Measurements from ENCODE around the gene NBPF11.
"Not testable (repeated sequence)": the region's sequence is repeated elsewhere in the genome, so short reads cannot be mapped to it uniquely, and the experiment has no call there.

Gene NBPF11

DNA sequence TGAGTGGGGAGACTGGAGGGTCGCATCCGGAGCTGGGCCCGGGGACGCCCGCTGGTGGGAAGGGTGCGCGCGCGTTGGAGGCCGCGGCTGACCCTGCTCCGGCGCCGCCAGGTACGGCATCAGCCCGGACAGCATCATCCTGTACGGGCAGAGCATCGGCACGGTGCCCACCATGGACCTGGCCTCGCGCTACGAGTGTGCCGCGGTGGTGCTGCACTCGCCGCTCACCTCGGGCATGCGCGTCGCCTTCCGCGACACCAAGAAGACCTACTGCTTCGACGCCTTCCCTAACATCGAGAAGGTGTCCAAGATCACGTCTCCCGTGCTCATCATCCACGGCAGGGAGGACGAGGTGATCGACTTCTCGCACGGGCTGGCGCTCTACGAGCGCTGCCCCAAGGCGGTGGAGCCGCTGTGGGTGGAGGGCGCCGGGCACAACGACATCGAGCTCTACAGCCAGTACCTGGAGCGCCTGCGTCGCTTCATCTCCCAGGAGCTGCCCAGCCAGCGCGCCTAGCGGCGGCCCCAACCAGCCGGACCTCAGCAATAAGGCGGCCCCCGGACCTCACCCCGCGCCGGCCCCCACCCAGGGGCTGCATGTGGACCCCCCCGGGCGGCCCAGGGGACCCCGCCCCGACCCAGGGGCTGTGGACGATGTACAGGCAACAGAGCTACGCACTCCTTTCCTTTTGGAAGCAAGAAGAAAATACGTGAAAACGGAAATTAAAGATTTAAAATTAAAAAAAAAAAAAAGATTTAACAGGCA, 2.8 kb downstream of the NBPF11 start:
- not testable (repeated sequence) for DNase-seq (ENCODE audit: low spot score)

DNA sequence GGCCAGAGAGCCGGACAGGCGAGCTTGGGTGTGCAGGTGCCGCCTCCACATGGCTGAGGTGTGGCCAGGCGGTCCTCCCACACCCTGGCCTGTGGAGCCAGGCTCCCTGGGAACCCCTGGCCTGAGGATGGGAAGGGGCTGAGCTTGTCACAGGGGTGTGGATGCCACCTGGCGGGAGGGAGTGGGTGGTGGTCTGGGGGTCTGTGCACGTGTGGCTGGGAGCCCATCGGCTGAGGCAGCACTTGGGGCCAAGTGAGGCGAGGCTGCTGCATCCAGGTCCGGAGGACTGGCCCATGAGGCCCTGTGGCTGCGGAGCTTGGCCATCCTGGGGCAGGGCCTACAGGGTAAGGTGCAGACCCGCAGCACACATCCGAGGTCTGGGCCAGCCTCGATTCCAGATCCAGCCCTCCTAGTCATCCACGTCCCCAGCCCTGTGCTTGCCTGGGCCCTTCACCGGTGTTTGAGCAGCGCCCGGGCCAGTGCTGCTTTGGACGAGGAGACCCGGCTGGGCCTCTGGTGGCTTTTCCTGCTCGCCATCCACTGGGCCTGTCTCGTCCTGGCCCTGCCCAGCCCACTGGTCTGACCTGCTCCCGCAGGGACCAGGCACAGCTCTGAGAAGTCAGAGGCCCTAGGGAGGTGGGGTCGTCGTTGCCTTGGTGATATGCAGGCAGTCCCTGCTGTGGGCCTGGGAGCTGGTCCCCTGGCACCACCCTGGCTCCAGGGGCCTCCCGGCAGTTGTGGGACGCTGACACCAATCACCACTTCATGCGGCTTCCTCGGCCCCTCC, 4.8 kb downstream of the NBPF11 start:
- not testable (repeated sequence) for DNase-seq (ENCODE audit: low spot score)

DNA sequence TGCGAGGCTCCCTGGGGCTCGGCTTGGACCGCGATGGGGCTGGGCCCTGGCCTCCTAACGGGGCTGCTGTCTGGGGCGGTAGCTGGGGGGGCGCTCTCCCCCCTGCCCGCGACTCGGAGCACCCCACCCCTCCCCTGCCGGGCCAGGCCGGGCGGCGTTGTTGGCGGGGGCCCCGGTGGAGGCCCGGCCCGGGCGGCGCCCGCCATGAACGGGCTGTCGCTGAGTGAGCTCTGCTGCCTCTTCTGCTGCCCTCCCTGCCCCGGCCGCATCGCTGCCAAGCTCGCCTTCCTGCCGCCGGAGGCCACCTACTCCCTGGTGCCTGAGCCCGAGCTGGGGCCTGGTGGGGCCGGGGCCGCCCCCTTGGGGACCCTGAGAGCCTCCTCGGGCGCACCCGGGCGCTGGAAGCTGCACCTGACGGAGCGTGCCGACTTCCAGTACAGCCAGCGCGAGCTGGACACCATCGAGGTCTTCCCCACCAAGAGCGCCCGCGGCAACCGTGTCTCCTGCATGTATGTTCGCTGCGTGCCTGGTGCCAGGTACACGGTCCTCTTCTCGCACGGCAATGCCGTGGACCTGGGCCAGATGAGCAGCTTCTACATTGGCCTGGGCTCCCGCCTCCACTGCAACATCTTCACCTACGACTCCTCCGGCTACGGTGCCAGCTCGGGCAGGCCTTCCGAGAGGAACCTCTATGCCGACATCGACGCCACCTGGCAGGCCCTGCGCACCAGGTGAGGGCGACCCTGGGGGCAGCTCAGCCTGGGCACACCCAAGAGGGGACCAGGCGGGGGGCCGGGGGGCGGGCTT, 5.7 kb downstream of the NBPF11 start:
- not testable (repeated sequence) for DNase-seq (ENCODE audit: low spot score)

DNA sequence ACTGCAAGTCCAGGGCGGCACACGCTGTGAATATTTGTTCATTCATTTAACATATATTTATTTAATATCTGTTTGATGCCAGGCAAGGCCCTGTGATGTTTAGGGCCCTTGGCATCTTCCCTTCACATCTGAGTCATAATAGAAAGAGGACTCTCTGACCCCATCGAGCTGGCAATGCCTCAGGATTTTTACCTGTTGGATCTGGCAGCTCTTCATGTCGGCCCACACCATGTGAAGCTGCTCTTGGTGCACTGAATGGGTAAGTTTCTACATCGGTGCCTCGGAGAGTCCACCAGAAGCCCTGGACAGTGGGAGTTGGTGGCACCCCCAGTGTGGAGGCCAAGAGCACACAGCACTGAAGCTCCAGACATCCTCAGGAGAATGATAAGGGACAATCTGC, 8.9 kb downstream of the NBPF11 start:
- DNase-seq (ENCODE audit: low spot score): not testable (repeated sequence)

DNA sequence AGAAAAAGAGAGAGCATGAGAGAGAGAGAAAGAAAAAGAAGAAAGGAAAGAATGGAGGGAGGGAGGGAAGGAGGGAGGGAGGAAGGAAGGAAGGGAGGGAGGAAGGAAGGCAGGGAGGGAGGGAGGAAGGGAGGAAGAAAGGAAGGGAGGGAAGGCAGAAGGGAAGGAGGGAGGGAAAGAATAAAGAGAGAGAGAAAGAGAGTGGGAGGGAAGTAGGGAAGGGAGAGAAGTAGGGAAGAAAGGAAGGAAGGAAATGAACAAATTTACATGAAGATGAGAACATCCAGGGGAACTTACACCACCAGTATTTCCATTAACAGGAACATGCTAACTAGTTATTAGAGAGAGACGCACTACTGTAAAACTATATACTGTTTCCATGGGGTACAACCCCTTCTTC, 10.1 kb downstream of the NBPF11 start:
- not testable (repeated sequence) for DNase-seq (ENCODE audit: low spot score)

DNA sequence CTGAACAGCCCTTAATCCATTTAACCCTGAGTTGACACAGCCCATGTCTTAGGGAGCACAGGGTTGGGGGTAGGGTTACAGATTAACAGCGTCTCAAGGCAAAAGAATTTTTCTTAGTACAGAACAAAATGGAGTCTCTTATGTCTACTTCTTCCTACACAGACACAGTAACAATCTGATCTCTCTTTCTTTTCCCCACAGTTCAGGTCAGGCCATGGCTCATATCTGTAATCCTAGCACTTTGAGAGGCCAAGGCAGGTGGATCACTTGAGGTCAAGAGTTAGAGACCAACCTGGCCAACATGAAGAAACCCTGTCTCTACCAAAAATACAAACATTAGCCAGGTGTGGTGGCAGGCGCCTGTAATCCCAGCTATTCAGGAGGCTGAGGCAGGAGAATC, 13.5 kb downstream of the NBPF11 start:
- DNase-seq (ENCODE audit: low spot score): not testable (repeated sequence)

DNA sequence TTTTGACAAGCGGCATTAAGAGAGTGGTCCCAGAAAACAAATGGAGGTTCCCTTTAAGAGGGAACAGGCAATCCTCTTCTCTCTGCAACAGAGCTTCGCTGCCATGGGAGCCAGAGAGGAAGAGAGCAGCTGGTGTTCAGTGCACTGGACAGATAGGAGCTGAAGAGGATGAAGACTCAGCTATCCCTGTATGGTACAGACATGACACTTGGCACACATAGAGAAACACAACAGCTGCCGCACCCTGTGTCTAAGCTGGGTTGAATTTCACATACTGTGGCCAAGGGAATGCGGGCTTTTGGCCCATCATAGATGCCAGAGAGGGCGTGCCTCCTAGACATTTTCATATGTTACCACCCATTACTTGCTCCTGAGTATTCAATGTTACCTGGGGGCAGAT, 29.7 kb downstream of the NBPF11 start:
- not testable (repeated sequence) for DNase-seq (ENCODE audit: low spot score)

DNA sequence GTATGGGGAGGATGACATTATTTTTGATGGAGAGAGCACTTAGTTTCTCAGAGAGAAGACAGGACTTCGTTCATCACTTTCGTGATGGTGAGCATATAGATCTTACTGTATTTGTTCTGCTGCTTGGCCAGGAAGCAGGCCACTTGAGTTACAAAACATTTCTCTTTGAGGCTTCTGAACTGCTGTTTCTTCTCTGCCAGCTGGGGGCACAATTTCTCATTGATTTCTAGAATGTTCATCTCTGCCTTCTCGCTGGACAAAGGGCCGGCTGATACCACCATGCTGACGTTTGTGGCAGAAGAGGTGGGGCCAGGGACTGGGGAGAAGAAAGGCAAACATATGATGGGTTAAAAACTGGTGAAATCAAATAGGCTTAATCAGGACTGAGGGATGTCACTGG, 31.7 kb downstream of the NBPF11 start:
- DNase-seq (ENCODE audit: low spot score): not testable (repeated sequence)

DNA sequence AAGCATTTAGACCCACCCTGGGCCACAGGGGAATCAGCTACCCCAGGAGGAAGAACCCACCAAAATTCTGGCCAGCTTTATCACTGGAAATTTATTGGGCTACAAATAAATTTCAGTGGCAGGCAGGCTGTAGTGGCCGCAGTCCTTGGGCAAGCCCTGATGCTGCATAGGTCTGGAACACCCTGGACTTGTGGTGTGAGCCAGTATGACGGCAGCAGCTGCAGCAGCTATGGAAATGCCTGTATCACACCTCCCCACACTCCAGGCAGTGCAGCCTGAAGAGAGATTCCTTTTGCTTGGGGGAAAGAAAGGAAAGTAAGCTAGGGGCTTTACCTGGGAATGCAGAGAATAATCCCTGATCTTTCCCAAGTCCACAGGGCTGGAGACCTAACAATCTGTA, 56.3 kb downstream of the NBPF11 start:
- not testable (repeated sequence) for DNase-seq (ENCODE audit: low spot score)

DNA sequence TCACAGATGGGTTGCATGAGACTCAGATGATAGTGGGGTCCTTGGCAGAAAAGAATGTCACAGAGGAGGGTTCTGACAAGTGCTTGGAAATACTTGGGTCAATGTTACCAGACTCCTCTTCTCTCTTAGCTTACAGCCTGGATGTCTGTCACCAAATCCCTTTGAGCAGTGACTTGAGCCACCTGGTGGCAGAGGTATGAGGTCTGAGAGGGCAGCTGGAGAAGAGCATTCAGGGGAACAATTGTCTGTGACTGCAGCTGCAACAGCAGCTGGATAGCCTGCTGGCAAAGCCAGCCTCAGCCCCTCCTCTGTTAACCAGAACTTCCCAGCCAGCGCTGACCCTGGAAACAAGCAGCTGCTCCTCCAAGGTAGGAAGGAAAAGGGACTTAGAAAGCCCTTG, 65.9 kb downstream of the NBPF11 start:
- DNase-seq (ENCODE audit: low spot score): not testable (repeated sequence)

DNA sequence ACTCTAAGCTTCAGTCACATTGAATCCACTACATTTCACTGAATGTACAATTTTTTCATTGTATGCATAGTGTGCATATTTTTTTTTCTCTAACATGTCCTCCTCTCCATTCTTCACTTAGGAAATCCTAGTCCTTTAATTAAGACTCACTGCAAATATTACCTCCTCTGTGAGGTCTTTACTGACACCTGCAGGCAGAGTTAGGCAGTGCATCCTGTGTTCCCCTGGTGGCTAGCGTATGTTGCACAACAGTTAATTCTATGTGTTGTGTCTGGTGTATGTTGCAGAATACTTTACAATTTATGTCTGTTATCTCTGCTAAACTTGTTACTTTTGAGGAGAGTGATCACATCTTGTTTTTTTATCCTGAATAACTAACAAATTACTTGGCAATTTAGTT, 70.9 kb downstream of the NBPF11 start:
- not testable (repeated sequence) for DNase-seq (ENCODE audit: low spot score)

DNA sequence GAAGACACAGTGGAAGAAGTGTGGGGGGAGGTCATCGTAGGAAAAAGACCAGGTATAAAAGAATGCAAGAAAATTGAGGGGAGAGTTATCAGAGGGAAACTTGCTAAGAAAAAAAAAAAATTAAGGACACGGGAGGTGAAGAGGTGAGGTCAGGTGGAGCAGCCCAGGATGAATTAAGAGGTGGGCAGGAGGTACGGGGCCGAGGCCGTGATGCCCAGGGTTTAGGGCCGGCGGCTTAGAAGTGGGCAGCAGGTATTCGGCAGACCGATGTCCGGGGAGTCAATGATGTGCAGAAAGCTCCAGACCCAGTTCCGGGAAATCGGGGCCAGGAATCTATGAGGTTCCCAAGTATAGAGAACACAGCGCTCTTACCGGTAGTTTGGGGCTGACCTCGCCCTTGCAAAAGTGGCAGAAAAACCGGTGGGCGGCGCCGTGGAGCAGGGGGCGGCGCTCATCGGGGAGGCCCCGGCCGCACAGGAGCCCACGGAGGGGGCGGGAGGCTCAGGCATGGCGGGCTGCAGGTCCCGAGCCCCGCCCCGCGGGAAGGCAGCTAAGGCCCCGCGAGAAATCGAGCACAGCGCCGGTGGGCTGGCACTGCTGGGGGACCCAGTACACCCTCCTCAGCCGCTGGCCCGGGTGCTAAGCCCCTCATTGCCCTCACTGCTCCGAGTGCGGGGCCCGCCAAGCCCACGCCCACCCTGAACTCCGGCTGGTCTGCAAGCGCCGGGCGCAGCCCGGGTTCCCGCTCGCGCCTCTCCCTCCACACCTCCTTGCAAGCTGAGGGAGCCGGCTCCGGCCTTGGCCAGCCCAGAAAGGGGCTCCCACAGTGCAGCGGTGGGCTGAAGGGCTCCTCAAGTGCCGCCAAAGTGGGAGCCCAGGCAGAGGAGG, 73.2 kb downstream of the NBPF11 start:
- not testable (repeated sequence) for DNase-seq (ENCODE audit: low spot score)

DNA sequence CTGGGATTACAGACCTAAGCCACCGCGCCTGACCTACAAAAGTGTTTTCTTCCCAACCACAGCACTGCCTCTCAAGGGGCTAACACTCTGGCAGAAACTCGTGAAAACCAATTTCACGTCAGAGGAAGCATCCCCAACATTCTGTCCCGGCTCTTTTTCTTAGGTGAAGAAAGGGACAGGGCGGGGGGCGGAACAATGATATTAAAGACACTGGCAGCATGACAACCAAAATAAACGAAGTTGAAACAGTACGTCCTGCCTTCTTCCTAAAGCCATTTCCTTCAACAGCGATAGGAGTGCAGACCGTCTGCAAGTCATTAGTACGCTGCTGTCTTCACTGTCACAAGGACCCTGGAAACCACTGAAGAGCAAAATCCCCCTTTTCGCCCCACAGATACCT, 74.0 kb downstream of the NBPF11 start:
- DNase-seq (ENCODE audit: low spot score): not testable (repeated sequence)

DNA sequence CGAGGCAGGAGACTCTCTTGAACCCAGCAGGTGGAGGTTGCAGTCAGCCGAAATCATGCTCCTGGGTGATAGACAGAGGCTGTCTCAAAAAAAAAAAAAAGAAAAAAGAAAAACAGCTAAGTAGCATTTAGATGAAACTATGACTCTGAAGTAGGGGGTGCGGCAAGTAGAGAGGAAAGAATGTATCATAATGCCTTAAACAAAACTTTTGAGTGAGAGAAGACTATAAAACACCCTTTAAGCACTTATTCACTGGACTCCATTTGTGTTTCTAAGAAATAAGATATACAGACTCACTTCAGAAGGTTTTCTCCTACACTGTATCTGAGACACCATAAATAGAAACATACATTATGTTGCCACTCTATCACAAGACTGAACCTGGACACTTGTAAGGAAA, 74.6 kb downstream of the NBPF11 start:
- DNase-seq (ENCODE audit: low spot score): not testable (repeated sequence)

DNA sequence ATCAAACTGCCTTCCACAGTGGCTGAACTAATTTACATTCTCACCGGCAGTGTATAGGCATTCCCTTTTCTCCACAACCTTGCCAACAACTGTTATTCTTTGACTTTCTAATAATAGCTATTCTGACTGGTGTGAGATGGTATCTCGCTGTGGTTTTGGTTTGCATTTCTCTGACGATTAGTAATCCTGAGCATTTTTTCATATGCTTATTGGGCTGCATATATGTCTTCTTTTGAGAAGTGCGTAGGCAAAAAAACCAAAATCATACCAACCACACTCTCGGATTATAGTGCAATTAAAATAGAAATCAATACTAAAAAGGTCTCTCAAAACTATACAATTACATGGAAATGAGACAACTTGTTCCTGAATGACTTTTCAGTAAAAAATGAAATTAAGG, 78.7 kb downstream of the NBPF11 start:
- DNase-seq (ENCODE audit: low spot score): not testable (repeated sequence)

DNA sequence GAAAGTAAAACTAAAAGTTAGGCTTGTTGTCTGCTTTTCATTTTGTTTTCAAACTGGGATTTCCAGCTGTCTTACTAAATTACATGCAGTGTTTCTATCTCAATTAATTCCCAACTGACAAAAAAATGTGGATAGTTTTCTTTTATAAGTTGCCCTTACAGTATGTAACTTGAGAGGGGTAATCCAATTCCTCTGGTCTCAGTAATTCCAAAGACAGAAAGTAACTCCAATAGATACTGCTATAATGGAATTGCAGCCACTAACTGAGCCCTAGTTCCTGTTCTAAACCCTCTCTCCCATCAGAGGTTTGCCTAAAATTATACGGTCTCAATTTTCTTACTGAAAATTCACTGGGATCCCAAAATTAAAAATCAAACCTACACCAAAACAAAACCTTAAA, 83.5 kb downstream of the NBPF11 start:
- not testable (repeated sequence) for DNase-seq (ENCODE audit: low spot score)

DNA sequence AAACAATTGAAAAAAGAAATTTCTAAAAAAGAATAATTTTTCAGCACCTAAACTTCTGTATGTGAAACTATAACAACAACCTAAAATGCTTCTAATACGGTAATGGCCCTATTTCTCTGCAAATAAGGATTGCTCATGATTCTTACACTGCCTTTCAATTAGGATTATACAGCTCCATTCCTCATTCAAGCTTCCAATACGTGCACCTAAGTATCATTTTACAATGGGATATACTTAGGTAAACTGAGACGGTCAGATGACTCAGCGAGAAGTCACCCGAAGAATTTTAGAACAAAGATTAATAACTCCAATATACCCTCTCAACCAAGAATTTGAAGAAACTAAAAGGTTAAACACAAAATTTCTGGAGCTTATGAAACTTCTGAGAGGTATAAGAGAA, 83.9 kb downstream of the NBPF11 start:
- not testable (repeated sequence) for DNase-seq (ENCODE audit: low spot score)

DNA sequence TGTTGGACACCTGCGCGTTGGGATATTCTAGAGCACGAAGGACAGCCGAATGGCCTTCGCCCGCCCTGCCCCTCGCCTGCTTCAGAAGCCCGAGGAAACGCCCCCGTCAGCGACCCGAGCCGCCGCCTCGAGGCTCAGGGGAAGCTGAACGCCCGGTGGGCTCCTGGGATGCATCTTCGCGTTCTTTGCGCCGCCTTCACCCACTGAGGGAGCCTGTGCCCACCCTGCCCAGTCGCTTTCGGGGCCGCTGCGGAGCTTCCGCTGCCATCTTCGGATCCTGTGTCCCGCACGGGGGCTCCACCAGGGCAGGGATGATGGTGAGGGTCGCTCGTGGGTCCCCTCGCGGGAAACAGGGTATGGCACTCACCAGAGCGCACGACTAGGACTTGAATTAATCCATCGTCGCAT, 91.8 kb downstream of the NBPF11 start:
- not testable (repeated sequence) for DNase-seq (ENCODE audit: low spot score)

DNA sequence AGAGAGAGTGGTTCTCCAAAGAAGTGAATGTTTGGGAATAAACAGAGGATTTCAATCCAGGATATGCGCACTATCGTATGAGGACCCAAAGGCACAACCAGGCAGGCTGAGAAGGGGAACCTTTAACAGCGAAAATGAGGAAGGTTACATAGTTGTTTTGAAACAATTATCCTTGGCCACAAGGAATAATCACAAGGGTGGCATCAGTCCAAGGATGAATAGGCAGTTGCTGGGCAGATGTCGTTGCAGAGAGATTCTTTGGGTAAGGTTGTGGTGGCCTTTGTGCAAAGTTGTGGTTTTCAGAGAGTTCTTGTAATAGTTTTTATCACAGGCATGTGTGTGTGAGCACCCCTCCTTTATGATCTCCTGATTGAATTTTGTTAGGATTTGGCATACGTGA, 94.7 kb downstream of the NBPF11 start:
- not testable (repeated sequence) for DNase-seq (ENCODE audit: low spot score)
